Measurements from ENCODE around the gene ANXA10. TPM values are rescaled to one million over a fixed set of nuclear protein-coding genes. Genes with fewer than 3 reads are reported as not detected.

Gene ANXA10
- total and polyA plus RNA-seq, 2 donors (not counting 3 experiments of a cell fraction or from before 2014, with no cell fraction given), result not detected

- Histone ChIP-seq H3K9me1 (replicated peaks; ENCODE audit: control insufficient read depth, extremely low read depth, insufficient read depth, low read length) (no peaks in the 10 kb centered on the region), H3K4me1 (ENCODE audit: control insufficient read depth, extremely low read depth, insufficient read depth, low read length) (peaks cover 3% of the 10 kb centered on the region), H3K36me3 (ENCODE audit: control insufficient read depth in 2 of 2, extremely low read depth in 1 of 2, insufficient read depth in 2 of 2, low read length in 2 of 2) (no peaks in the 10 kb centered on the region), H3K9ac (replicated peaks; ENCODE audit: extremely low read depth, insufficient read depth, low read length) (no peak overlapping the region), H3K27me3 (ENCODE audit: control insufficient read depth in 2 of 2, insufficient read depth in 2 of 2, low read length in 2 of 2) (no peaks in the 10 kb centered on the region), H3K4me2 (ENCODE audit: insufficient read depth, low read length) (no peak overlapping the region), H4K20me1 (replicated peaks; ENCODE audit: control insufficient read depth, extremely low read depth, insufficient read depth, low read length) (no peaks in the 10 kb centered on the region), H3K4me3 (replicated peaks in 1 of 3; ENCODE audit: insufficient read depth in 1 of 3, low read depth in 1 of 3, low read length in 3 of 3) (no peak overlapping the region), H3K27ac (ENCODE audit: insufficient read depth, low read depth, low read length) (no peak overlapping the region), H3K79me2 (ENCODE audit: control insufficient read depth, insufficient read depth, low read length) (no peaks in the 10 kb centered on the region), H2AFZ (ENCODE audit: low read depth, low read length) (no peak overlapping the region), H3K9me3 (replicated peaks; ENCODE audit: control insufficient read depth, insufficient read depth, low read length) (no peaks in the 10 kb centered on the region)
- POLR2A ChIA-PET, result no interaction called here
- intact Hi-C loops (cut with micrococcal nuclease) (no loop called here), dilution Hi-C loops (cut with MboI; ENCODE audit: extremely low pct_ligation_motif_present, low sequenced_read_pairs) (no loop called here)
- FAIRE-seq, result no peak
- BruUV-seq (replicated peaks), result no TSS peak
- DNase-seq (ENCODE audit: low read depth, low spot score), result peak; percentile 14
- no peak for TF ChIP-seq EZH2 (IDR thresholded peaks at IDR 0.05; ENCODE audit: borderline replicate concordance, low read depth, low read length, severe bottlenecking)
- TF ChIP-seq MYC (IDR thresholded peaks at IDR 0.05; ENCODE audit: low read depth, low read length), result no peak
- TF ChIP-seq CTCF (IDR thresholded peaks at IDR 0.05; ENCODE audit: extremely low read depth in 1 of 2, insufficient read depth in 1 of 2, low read depth in 1 of 2, low read length in 2 of 2), result no peak
- TF ChIP-seq, protein P1, sequence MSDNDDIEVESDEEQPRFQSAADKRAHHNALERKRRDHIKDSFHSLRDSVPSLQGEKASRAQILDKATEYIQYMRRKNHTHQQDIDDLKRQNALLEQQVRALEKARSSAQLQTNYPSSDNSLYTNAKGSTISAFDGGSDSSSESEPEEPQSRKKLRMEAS (IDR thresholded peaks at IDR 0.05; ENCODE audit: insufficient read depth, insufficient read length), result no peak
- CTCF ChIA-PET, result no interaction called here
Observed at GRCh38 chr4:168197926-168198325, 105.6 kb downstream of the ANXA10 start.

GRCh38 chr4:168199260-168199957 is 107.1 kb downstream of the ANXA10 start:
- FAIRE-seq, result no peak
- no peak overlapping the region for H3K27ac ChIP-seq (ENCODE audit: insufficient read depth, low read depth, low read length)
- H2AFZ ChIP-seq (ENCODE audit: low read depth, low read length), result no peak overlapping the region
- no peaks in the 10 kb centered on the region for H3K27me3 ChIP-seq (ENCODE audit: control insufficient read depth in 2 of 2, insufficient read depth in 2 of 2, low read length in 2 of 2)
- no peak overlapping the region for H3K4me3 ChIP-seq (replicated peaks in 1 of 3; ENCODE audit: insufficient read depth in 1 of 3, low read depth in 1 of 3, low read length in 3 of 3)
- H3K9me3 ChIP-seq (replicated peaks; ENCODE audit: control insufficient read depth, insufficient read depth, low read length), result peaks cover 2% of the 10 kb centered on the region
- H3K9ac ChIP-seq (replicated peaks; ENCODE audit: extremely low read depth, insufficient read depth, low read length), result no peak overlapping the region
- POLR2A ChIA-PET, result no interaction called here
- H4K20me1 ChIP-seq (replicated peaks; ENCODE audit: control insufficient read depth, extremely low read depth, insufficient read depth, low read length), result no peaks in the 10 kb centered on the region
- CTCF ChIA-PET, result interaction anchor here (0.8 to 1.4 kb wide), 4 partner anchors 8 to 722 kb away, joined by 3 to 4 read pairs (median 3); no protein-coding TSS in a partner anchor
- no peaks in the 10 kb centered on the region for H3K9me1 ChIP-seq (replicated peaks; ENCODE audit: control insufficient read depth, extremely low read depth, insufficient read depth, low read length)
- TF ChIP-seq EZH2 (IDR thresholded peaks at IDR 0.05; ENCODE audit: borderline replicate concordance, low read depth, low read length, severe bottlenecking), result no peak
- TF ChIP-seq POLR2A (IDR thresholded peaks at IDR 0.05; ENCODE audit: low read depth, low read length), result no peak
- TF ChIP-seq POLR2AphosphoS5 (IDR thresholded peaks at IDR 0.05; ENCODE audit: insufficient read depth, low read depth, low read length), result no peak
- no peak for TF ChIP-seq JUN (IDR thresholded peaks at IDR 0.05; ENCODE audit: borderline replicate concordance, insufficient read depth, insufficient read length, low read depth)
- TF ChIP-seq FOS (IDR thresholded peaks at IDR 0.05; ENCODE audit: borderline replicate concordance, insufficient read depth, low read length), result no peak
- TF ChIP-seq CTCF (IDR thresholded peaks at IDR 0.05; ENCODE audit: extremely low read depth in 1 of 2, insufficient read depth in 1 of 2, low read depth in 1 of 2, low read length in 2 of 2), result no peak
- TF ChIP-seq, protein P1 (IDR thresholded peaks at IDR 0.05; ENCODE audit: insufficient read depth, insufficient read length), result no peak
- TF ChIP-seq GATA2 (IDR thresholded peaks at IDR 0.05; ENCODE audit: insufficient read depth, insufficient read length, low read depth, low read length), result no peak
- no peak for TF ChIP-seq MYC (IDR thresholded peaks at IDR 0.05; ENCODE audit: low read depth, low read length)
- no TSS peak for BruUV-seq (replicated peaks)
- H3K4me1 ChIP-seq (ENCODE audit: control insufficient read depth, extremely low read depth, insufficient read depth, low read length), result peaks cover 3% of the 10 kb centered on the region
- no peak overlapping the region for H3K4me2 ChIP-seq (ENCODE audit: insufficient read depth, low read length)
- no peaks in the 10 kb centered on the region for H3K79me2 ChIP-seq (ENCODE audit: control insufficient read depth, insufficient read depth, low read length)
- dilution Hi-C loops (cut with MboI; ENCODE audit: extremely low pct_ligation_motif_present, low sequenced_read_pairs), result no loop called here
- no peak for DNase-seq (ENCODE audit: low read depth, low spot score)
- intact Hi-C loops (cut with micrococcal nuclease), result no loop called here
- no peaks in the 10 kb centered on the region for H3K36me3 ChIP-seq (ENCODE audit: control insufficient read depth in 2 of 2, extremely low read depth in 1 of 2, insufficient read depth in 2 of 2, low read length in 2 of 2)
